B cell (primary cell): ENCODE measurements around the gene SNRPN. TPM values are rescaled to one million over a fixed set of nuclear protein-coding genes. Genes with fewer than 3 reads are reported as not detected.
"Not testable (repeated sequence)": the region's sequence is repeated elsewhere in the genome, so short reads cannot be mapped to it uniquely, and the experiment has no call there.

Experiments used
- ATAC-seq: fragments of 200-7000 bp; cut with Tn5 transposase; one replicate; pipeline ENCODE4 v1.10.0; 2021; ENCODE audit warnings: low read depth, mild to moderate bottlenecking, moderate number of reproducible peaks, moderate library complexity
- CTCF ChIA-PET: fragments of 350-600 bp; sonication (Branson Sonifier 250); formaldehyde crosslinking; loops from one replicate; lab custom pipeline; 2021; ENCODE audit warnings: antibody characterized with exemption, inconsistent platforms; lab: Charles Lee
- POLR2A ChIA-PET: fragments of 350-600 bp; sonication (Branson Sonifier 250); formaldehyde crosslinking; loops from one replicate; lab custom pipeline; 2021; ENCODE audit warnings: antibody characterized with exemption; lab: Charles Lee
- DNase-seq: peaks from one replicate; pipeline ENCODE4 v3.0.0; 2013
- H2AFZ ChIP-seq: 2 replicates; pipeline ENCODE4 v1.6.1; 2012; ENCODE audit warnings: mild to moderate bottlenecking, low read depth, low read length; ENCODE audit not compliant: insufficient read depth, poor library complexity, severe bottlenecking
- H3K27ac ChIP-seq, 2 donors: 1 replicate in 1 of 2; 2 replicates in 1 of 2; pipeline ENCODE4 v1.5.1; 2012 to 2013; ENCODE audit warnings: low read length in 2 of 2, mild to moderate bottlenecking in 2 of 2, moderate library complexity in 1 of 2
- H3K27me3 ChIP-seq, 4 experiments: fragments of 200-600 bp in 1 of 4; sonication (generic) in 1 of 4; replicated peaks in 1 of 4; 1 replicate in 2 of 4; 2 replicates in 2 of 4; pipeline versions ENCODE4 v1.6.1 to v1.7.0; 2013 to 2016; ENCODE audit warnings: low read length in 3 of 4, mild to moderate bottlenecking in 2 of 4, mixed read lengths in 1 of 4, moderate library complexity in 1 of 4; ENCODE audit not compliant: insufficient read depth in 4 of 4, control insufficient read depth in 3 of 4; ENCODE audit errors: control extremely low read depth in 1 of 4
- H3K36me3 ChIP-seq, 2 experiments: replicated peaks in 1 of 2; 1 replicate in 1 of 2; 2 replicates in 1 of 2; pipeline versions ENCODE4 v1.6.1 to v1.7.1; 2013; ENCODE audit warnings: low read length in 1 of 2; ENCODE audit not compliant: insufficient read depth in 2 of 2, control insufficient read depth in 1 of 2; ENCODE audit errors: control extremely low read depth in 1 of 2, extremely low read depth in 1 of 2
- H3K4me1 ChIP-seq, 2 donors: fragments of 200-600 bp in 1 of 2; sonication (generic) in 1 of 2; 1 replicate in 1 of 2; 2 replicates in 1 of 2; pipeline versions ENCODE4 v1.5.1 to v1.6.1; 2013 to 2017; ENCODE audit warnings: low read length in 2 of 2; ENCODE audit not compliant: control insufficient read depth in 2 of 2, insufficient read depth in 2 of 2
- H3K4me2 ChIP-seq: replicated peaks from 2 replicates; pipeline ENCODE3; 2012; ENCODE audit warnings: mild to moderate bottlenecking, low read depth, low read length; ENCODE audit not compliant: poor library complexity, severe bottlenecking
- H3K4me3 ChIP-seq, 5 experiments: fragments of 200-600 bp in 1 of 5; sonication (generic) in 1 of 5; 1 replicate in 3 of 5; 2 replicates in 2 of 5; pipeline versions ENCODE4 v1.5.1 to v1.7.0; 2011 to 2016; ENCODE audit warnings: low read length in 4 of 5, mild to moderate bottlenecking in 4 of 5, low read depth in 2 of 5, control low read depth in 1 of 5, moderate library complexity in 1 of 5; ENCODE audit not compliant: insufficient read depth in 1 of 5; ENCODE audit errors: control extremely low read depth in 1 of 5, extremely low read depth in 1 of 5
- H3K79me2 ChIP-seq: fragments of 200-600 bp; sonication (generic); one replicate; pipeline ENCODE4 v1.6.0; 2016; ENCODE audit warnings: low read length; ENCODE audit not compliant: control insufficient read depth, insufficient read depth
- H3K9ac ChIP-seq: fragments of 200-600 bp; sonication (generic); 2 replicates; pipeline ENCODE4 v1.6.1; 2017; ENCODE audit warnings: mild to moderate bottlenecking, low read length, moderate library complexity
- H3K9me3 ChIP-seq, 3 donors: one replicate each; pipeline versions ENCODE4 v1.6.1 to v1.7.1; 2013; ENCODE audit warnings: low read length in 2 of 3; ENCODE audit not compliant: control insufficient read depth in 2 of 3, insufficient read depth in 1 of 3; ENCODE audit errors: control extremely low read depth in 1 of 3
- H4K20me1 ChIP-seq: 2 replicates; pipeline ENCODE4 v1.6.0; 2012; ENCODE audit warnings: mild to moderate bottlenecking, low read length; ENCODE audit not compliant: insufficient read depth, control insufficient read depth, poor library complexity, severe bottlenecking
- H3K27ac Mint-ChIP-seq: one replicate; pipeline ENCODE4 v1.8.0; 2021; ENCODE audit warnings: mixed read lengths
- H3K27me3 Mint-ChIP-seq: one replicate; pipeline ENCODE4 v1.8.0; 2021; ENCODE audit warnings: mixed read lengths
- H3K4me1 Mint-ChIP-seq: one replicate; pipeline ENCODE4 v1.8.0; 2021; ENCODE audit warnings: mixed read lengths
- H3K4me3 Mint-ChIP-seq: one replicate; pipeline ENCODE4 v1.8.0; 2021; ENCODE audit warnings: mixed read lengths
- H3K9me3 Mint-ChIP-seq: one replicate; pipeline ENCODE4 v1.8.0; 2022; ENCODE audit warnings: mixed read lengths; ENCODE audit not compliant: insufficient read depth
- EZH2 ChIP-seq: IDR thresholded peaks from 2 replicates; pipeline ENCODE4 v1.6.1; 2012; ENCODE audit warnings: borderline replicate concordance, low read depth, mild to moderate bottlenecking, moderate library complexity, low read length; ENCODE audit not compliant: insufficient read depth, poor library complexity, severe bottlenecking
- WGBS: methylation state at CpG from one replicate; pipeline ENCODE4 v1.1.5; 2013; ENCODE audit warnings: missing lambda C conversion rate; ENCODE audit not compliant: insufficient coverage; 5-methylcytosine and 5-hydroxymethylcytosine counted together
- intact Hi-C: fragments of 100-400 bp; cut with micrococcal nuclease; formaldehyde crosslinking; loops from one replicate; pipeline ENCODE4 v1.10.0; 2022
- polyA plus RNA-seq: library from polyadenylated mRNA; depleted of rRNA; stranded (reverse); fragments of >200 nt; gene quantifications from 2 replicates; pipeline ENCODE4 v1.2.3, GENCODE V29; 2012
- total RNA-seq, 2 donors: library from RNA; stranded (reverse); fragments of 120-200 nt in 1 of 2; gene quantifications; 1 replicate in 1 of 2; 2 replicates in 1 of 2; pipeline versions ENCODE4 v1.2.3 to v1.2.4, GENCODE V29; 2013 to 2022
- TF ChIP-seq, protein P1 (sequence below): fragments of 200-600 bp; IDR thresholded peaks from one replicate; pipeline ENCODE4 v1.8.0; 2022; ENCODE audit warnings: antibody characterized with exemption, mild to moderate bottlenecking

Gene SNRPN
- total and polyA plus RNA-seq, 2 donors (not counting 1 experiment from before 2014, with no cell fraction given): 83.6 to 119 TPM

DNA sequence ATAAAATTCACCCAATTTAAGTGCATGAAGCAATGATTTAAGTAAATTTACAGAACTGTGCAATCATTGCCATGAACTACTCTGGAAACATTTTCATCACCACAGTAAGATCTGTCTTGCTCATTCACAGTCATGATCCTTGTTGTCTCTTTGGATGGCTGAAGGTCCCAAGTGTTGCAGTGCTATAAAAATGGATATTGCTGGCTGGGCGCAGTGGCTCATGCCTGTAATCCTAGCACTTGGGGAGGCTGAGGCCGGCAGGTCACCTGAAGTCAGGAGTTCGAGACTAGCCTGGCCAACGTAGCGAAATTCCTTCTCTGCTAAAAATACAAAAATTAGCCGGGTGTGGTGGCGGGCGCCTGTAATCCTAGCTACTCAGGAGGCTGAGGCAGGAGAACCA, 17.0 kb downstream of the SNRPN start:
- Histone ChIP-seq H3K27ac (no peak overlapping the region), H3K4me2 (no peak overlapping the region), H3K36me3 (peaks cover 1 to 35% of the 10 kb centered on the region in 2 experiments), H3K27me3 (no peaks in the 10 kb centered on the region), H3K4me3 (no peak overlapping the region), H3K9ac (no peak overlapping the region), H3K4me1 (no peaks in the 10 kb centered on the region), H4K20me1 (peaks cover 2% of the 10 kb centered on the region), H3K9me3 (peaks cover 0 to 27% (median 2%) of the 10 kb centered on the region in 3 donors), H3K79me2 (peaks cover 5% of the 10 kb centered on the region), H2AFZ (no peak overlapping the region)
- ChIA-PET POLR2A (interaction anchor here (0.7 kb wide), 1 partner anchor 13 kb away, joined by 3 read pairs; no protein-coding TSS in a partner anchor), CTCF (no interaction called here)
- intact Hi-C loops: no loop called here
- Mint-ChIP-seq H3K4me1 (no peaks in the 10 kb centered on the region), H3K9me3 (peaks cover 13% of the 10 kb centered on the region), H3K27ac (no peak overlapping the region), H3K4me3 (no peak overlapping the region), H3K27me3 (no peaks in the 10 kb centered on the region)
- ATAC-seq (no peak), DNase-seq (no peak)
- no peak for TF ChIP-seq EZH2
- TF ChIP-seq, protein P1, sequence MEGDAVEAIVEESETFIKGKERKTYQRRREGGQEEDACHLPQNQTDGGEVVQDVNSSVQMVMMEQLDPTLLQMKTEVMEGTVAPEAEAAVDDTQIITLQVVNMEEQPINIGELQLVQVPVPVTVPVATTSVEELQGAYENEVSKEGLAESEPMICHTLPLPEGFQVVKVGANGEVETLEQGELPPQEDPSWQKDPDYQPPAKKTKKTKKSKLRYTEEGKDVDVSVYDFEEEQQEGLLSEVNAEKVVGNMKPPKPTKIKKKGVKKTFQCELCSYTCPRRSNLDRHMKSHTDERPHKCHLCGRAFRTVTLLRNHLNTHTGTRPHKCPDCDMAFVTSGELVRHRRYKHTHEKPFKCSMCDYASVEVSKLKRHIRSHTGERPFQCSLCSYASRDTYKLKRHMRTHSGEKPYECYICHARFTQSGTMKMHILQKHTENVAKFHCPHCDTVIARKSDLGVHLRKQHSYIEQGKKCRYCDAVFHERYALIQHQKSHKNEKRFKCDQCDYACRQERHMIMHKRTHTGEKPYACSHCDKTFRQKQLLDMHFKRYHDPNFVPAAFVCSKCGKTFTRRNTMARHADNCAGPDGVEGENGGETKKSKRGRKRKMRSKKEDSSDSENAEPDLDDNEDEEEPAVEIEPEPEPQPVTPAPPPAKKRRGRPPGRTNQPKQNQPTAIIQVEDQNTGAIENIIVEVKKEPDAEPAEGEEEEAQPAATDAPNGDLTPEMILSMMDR: no peak
- 95% methylated on average over 8 of the region's 8 CpGs for WGBS

DNA sequence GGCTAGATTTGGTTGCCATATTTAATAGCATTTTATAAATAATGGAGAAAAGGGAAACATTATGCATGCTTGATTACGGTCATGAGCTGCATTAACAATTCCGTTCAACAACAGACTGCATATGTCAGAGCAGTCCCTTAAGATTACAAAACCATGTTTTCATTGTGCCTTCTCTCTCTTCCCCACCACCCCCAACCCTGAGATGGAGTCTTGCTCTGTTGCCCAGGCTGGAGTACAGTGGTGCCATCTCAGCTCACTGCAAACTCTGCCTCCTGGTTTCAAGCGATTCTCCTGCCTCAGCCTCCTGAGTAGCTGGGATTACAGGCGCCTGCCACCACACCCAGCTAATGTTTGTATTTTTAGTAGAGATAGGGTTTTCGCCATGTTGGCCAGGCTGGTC, 17.9 kb downstream of the SNRPN start:
- H3K27ac ChIP-seq, H3K79me2 ChIP-seq, H3K4me1 ChIP-seq, H4K20me1 ChIP-seq, intact Hi-C loops, H2AFZ ChIP-seq, H3K4me3 Mint-ChIP-seq, H3K4me3 ChIP-seq, H3K27me3 Mint-ChIP-seq, DNase-seq, CTCF ChIA-PET, POLR2A ChIA-PET, H3K27ac Mint-ChIP-seq, ATAC-seq, H3K4me1 Mint-ChIP-seq, H3K9me3 Mint-ChIP-seq, H3K27me3 ChIP-seq, H3K4me2 ChIP-seq, H3K9ac ChIP-seq: not testable (repeated sequence)
- peaks cover 1 to 30% (median 2%) of the 10 kb centered on the region in 3 donors for H3K9me3 ChIP-seq
- WGBS: 100% methylated on average over 2 of the region's 5 CpGs
- H3K36me3 ChIP-seq: peaks cover 1 to 35% of the 10 kb centered on the region in 2 experiments
